DND-41 (cell line): Measurements from ENCODE around the gene BIRC7.

Experiments
- EZH2 ChIP-seq: IDR thresholded peaks from 3 replicates; pipeline ENCODE4 v1.6.1; 2012; ENCODE audit warnings: borderline replicate concordance, low read depth, mild to moderate bottlenecking, moderate library complexity, low read length, inconsistent platforms; ENCODE audit not compliant: severe bottlenecking
- TF ChIP-seq, protein P1 (sequence below): IDR thresholded peaks from 2 replicates; pipeline ENCODE4 v1.5.1; 2012; ENCODE audit warnings: borderline replicate concordance, low read length, moderate library complexity, mild to moderate bottlenecking; ENCODE audit not compliant: poor library complexity, severe bottlenecking; ENCODE audit errors: extremely low read depth

DNA sequence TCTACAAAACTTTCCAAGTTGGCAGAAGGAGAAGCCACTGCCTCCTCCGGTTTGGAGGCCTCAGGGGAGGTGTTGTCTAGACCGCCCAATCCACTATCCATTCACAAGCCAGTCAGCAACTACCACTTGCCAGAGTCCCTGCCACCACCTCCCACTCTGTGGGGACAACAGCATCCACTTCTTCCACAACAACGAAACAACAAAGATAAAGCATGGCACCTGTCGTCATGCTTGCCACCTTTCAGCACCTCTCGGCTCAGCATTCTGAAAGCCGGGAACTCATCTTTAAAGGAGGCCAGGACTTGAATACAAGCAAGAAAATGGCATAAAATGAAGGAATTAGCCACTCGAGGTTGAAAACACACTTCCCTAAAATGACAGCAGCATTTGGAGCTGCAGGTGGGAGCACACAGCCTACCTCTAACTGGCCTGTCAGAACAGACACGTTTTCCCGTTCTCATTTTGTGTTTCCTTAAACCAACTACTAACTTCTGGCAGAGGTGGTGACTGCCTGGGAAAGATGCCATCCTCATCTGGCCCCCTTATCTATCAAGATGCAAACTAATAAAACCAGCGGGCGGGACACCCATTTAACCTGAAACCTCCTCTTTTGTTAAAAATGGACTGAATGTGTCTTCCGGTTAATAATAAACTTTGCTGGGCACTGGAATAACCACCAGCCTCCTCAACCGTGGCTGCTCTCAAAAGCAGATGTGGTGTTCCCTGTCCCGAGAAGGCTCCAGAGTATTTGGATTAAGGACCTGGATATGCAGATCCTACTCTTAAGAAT is 41.5 kb upstream of the BIRC7 start:
- TF ChIP-seq, protein P1, sequence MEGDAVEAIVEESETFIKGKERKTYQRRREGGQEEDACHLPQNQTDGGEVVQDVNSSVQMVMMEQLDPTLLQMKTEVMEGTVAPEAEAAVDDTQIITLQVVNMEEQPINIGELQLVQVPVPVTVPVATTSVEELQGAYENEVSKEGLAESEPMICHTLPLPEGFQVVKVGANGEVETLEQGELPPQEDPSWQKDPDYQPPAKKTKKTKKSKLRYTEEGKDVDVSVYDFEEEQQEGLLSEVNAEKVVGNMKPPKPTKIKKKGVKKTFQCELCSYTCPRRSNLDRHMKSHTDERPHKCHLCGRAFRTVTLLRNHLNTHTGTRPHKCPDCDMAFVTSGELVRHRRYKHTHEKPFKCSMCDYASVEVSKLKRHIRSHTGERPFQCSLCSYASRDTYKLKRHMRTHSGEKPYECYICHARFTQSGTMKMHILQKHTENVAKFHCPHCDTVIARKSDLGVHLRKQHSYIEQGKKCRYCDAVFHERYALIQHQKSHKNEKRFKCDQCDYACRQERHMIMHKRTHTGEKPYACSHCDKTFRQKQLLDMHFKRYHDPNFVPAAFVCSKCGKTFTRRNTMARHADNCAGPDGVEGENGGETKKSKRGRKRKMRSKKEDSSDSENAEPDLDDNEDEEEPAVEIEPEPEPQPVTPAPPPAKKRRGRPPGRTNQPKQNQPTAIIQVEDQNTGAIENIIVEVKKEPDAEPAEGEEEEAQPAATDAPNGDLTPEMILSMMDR, result no peak
- TF ChIP-seq EZH2, result no peak
